OCI-LY3 (cell line): ENCODE measurements around the gene TACC2.

Experiments
- H2AFZ ChIP-seq: fragments of 200-600, 300-600 bp; shearing (Covaris generic); 2 replicates; pipeline ENCODE4 v1.6.0; 2014; ENCODE audit warnings: antibody characterized with exemption, low read depth, low read length
- H3K27ac ChIP-seq: fragments of 200-600, 300-600 bp; sonication (generic); 2 replicates; pipeline ENCODE4 v1.5.1; 2014; ENCODE audit warnings: mild to moderate bottlenecking, low read length, moderate library complexity, mixed read lengths
- H3K27me3 ChIP-seq: fragments of 200-600, 300-600 bp; sonication (generic); 2 replicates; pipeline ENCODE4 v1.6.1; 2014; ENCODE audit warnings: low read depth, low read length, mixed read lengths
- H3K36me3 ChIP-seq: fragments of 200-600, 300-600 bp; sonication (generic); replicated peaks from 2 replicates; pipeline ENCODE3; 2014; ENCODE audit warnings: low read depth, low read length, mixed read lengths
- H3K4me1 ChIP-seq: fragments of 300-600, 200-600 bp; sonication (generic); 2 replicates; pipeline ENCODE4 v1.6.1; 2014; ENCODE audit warnings: low read length, mixed read lengths
- H3K4me2 ChIP-seq: fragments of 200-600, 300-600 bp; sonication (generic); 2 replicates; pipeline ENCODE4 v1.6.1; 2014; ENCODE audit warnings: low read length, mixed read lengths
- H3K4me3 ChIP-seq: fragments of 300-600, 200-600 bp; sonication (generic); 2 replicates; pipeline ENCODE4 v1.5.1; 2014; ENCODE audit warnings: antibody characterized with exemption, mild to moderate bottlenecking, low read length, moderate library complexity
- H3K79me2 ChIP-seq: fragments of 300-600, 200-600 bp; shearing (Covaris generic); 2 replicates; pipeline ENCODE4 v1.6.1; 2014; ENCODE audit warnings: mild to moderate bottlenecking, low read length, mixed read lengths
- H3K9ac ChIP-seq: fragments of 300-600, 200-600 bp; shearing (Covaris generic); 2 replicates; pipeline ENCODE4 v1.6.0; 2014; ENCODE audit warnings: mild to moderate bottlenecking, low read length, moderate library complexity
- H3K9me3 ChIP-seq: fragments of 200-600, 300-600 bp; shearing (Covaris generic); 2 replicates; pipeline ENCODE4 v1.6.1; 2014; ENCODE audit warnings: low read length, mixed read lengths; ENCODE audit not compliant: insufficient read depth
- H4K20me1 ChIP-seq: fragments of 200-600, 300-600 bp; sonication (generic); 2 replicates; pipeline ENCODE4 v1.6.1; 2016; ENCODE audit warnings: low read length, mixed read lengths; ENCODE audit not compliant: insufficient read depth
- EZH2phosphoT487 ChIP-seq: fragments of 200-600 bp; shearing (Covaris generic); IDR thresholded peaks from 2 replicates; pipeline ENCODE4 v1.6.1; 2018; ENCODE audit warnings: antibody characterized with exemption, mixed run types, low read depth
- TF ChIP-seq, protein P1 (sequence below): fragments of 200-600, 300-600 bp; sonication (generic); IDR thresholded peaks from 2 replicates; pipeline ENCODE4 v1.5.1; 2014; ENCODE audit warnings: antibody characterized with exemption, low read length, low read depth

TACC2 gene

DNA sequence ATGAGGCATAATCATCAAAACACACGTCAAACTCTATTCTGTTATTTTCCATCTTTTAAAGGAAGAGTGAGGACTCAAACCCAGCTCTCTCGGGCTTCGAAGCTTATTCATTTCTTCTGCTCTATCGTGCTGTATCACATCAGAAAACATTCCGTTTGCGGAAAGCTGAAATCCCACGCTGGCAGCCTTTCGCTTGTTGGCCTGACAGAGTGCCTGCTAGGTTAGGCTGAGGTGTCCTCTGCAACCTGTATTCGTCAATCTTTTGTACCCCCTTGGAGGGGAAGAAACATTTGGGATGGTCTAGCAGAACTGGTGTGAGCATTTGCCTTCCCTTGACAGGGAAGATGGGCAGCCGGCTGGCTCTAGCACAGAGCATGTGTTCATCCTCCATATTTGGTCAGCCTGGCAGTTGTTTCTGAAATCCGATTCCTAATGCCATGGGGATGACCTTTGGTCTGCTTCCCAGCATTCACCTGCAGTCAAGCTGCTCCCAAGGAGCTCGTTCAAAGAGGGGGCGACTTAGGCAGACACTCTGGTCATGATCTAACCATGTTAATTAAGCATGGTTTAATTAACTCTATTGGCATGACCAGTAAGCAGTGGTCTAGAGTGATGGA is 55.2 kb downstream of the TACC2 start:
- no peaks in the 10 kb centered on the region for H3K4me1 ChIP-seq
- no peaks in the 10 kb centered on the region for H3K9me3 ChIP-seq
- H3K27me3 ChIP-seq: 0 out of 2 replicates have a peak, but pooled peaks cover 4% of the 10 kb centered on the region
- H3K27ac ChIP-seq: no peak overlapping the region
- H2AFZ ChIP-seq: no peak overlapping the region
- H3K9ac ChIP-seq: no peak overlapping the region
- no peak overlapping the region for H3K4me3 ChIP-seq
- no peaks in the 10 kb centered on the region for H3K79me2 ChIP-seq
- TF ChIP-seq, protein P1, sequence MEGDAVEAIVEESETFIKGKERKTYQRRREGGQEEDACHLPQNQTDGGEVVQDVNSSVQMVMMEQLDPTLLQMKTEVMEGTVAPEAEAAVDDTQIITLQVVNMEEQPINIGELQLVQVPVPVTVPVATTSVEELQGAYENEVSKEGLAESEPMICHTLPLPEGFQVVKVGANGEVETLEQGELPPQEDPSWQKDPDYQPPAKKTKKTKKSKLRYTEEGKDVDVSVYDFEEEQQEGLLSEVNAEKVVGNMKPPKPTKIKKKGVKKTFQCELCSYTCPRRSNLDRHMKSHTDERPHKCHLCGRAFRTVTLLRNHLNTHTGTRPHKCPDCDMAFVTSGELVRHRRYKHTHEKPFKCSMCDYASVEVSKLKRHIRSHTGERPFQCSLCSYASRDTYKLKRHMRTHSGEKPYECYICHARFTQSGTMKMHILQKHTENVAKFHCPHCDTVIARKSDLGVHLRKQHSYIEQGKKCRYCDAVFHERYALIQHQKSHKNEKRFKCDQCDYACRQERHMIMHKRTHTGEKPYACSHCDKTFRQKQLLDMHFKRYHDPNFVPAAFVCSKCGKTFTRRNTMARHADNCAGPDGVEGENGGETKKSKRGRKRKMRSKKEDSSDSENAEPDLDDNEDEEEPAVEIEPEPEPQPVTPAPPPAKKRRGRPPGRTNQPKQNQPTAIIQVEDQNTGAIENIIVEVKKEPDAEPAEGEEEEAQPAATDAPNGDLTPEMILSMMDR: no peak
- no peak for TF ChIP-seq EZH2phosphoT487
- no peaks in the 10 kb centered on the region for H3K36me3 ChIP-seq
- H4K20me1 ChIP-seq: no peaks in the 10 kb centered on the region
- no peak overlapping the region for H3K4me2 ChIP-seq

DNA sequence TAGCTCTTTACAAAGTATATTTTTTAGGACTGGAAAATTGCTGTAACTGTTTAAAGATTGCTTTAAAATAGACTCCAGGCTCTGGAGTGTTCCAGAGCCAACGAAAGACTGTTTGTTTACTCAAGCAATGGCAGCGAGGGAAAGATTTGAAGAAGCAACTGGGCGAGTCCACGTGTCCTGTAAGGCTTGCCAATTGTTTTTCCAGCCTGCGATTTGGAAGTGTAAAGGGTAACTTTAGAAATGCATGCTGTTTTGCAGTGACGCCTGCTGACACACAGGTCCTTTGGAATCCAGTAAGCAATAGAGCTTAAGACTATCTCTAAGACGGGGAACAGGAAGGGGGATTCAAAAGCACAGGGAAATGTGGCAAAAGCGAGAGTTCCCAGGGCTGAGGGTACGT is 55.8 kb downstream of the TACC2 start:
- Histone ChIP-seq H3K9ac (no peak overlapping the region), H3K79me2 (no peaks in the 10 kb centered on the region), H3K4me2 (no peak overlapping the region), H2AFZ (no peak overlapping the region), H4K20me1 (no peaks in the 10 kb centered on the region), H3K4me1 (no peaks in the 10 kb centered on the region), H3K36me3 (no peaks in the 10 kb centered on the region), H3K27ac (no peak overlapping the region), H3K27me3 (0 out of 2 replicates have a peak, but pooled peaks cover 2% of the 10 kb centered on the region), H3K9me3 (no peaks in the 10 kb centered on the region), H3K4me3 (no peak overlapping the region)
- TF ChIP-seq, protein P1: no peak
- TF ChIP-seq EZH2phosphoT487: no peak

DNA sequence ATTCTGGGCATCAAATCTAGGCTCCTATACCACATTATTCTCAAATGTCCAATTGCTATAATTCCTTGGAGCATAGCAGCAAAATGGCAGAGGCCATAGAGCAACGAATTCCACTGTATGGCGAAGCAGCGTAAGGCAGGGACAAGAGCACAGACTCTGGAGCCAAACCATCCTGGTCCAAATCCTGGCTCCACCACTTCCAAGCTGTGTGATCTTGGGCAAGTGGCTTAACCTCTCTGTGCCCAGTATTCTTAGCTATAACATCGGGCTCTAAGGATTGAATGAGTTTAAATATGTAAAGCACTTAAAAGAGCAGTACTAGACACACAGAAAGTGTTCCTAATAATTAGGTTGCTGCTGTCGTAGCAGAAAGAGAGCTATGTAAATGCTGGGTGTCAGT is 56.2 kb downstream of the TACC2 start:
- Histone ChIP-seq H3K27ac (no peak overlapping the region), H2AFZ (no peak overlapping the region), H3K4me3 (no peak overlapping the region), H3K79me2 (no peaks in the 10 kb centered on the region), H3K9me3 (no peaks in the 10 kb centered on the region), H3K4me2 (no peak overlapping the region), H3K27me3 (no peaks in the 10 kb centered on the region), H4K20me1 (no peaks in the 10 kb centered on the region), H3K9ac (no peak overlapping the region), H3K36me3 (no peaks in the 10 kb centered on the region), H3K4me1 (no peaks in the 10 kb centered on the region)
- TF ChIP-seq, protein P1: no peak
- TF ChIP-seq EZH2phosphoT487: no peak

DNA sequence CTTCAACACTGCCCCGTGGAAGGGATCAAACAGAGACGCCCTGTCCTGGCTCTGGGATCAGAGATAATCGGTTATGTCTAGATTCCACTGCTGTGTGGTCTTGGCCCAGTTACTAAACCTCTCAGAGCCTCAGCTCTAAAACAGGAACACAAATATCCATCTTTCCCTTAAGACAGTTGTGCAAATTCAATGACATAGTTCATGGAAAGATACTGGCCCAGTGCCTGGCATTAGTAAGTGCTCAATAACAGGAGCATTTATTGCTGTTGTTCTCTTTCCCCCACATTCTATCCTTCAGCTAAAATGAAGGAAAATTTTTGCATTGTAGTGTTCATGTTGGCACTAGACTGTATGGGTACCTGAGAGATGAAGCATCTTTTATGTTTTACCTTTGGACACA is 58.6 kb downstream of the TACC2 start:
- no peak overlapping the region for H2AFZ ChIP-seq
- no peaks in the 10 kb centered on the region for H3K79me2 ChIP-seq
- TF ChIP-seq, protein P1: no peak
- no peak for TF ChIP-seq EZH2phosphoT487

More for the DNA sequence above, 58.6 kb downstream of the TACC2 start:
- Histone ChIP-seq H3K36me3 (no peaks in the 10 kb centered on the region), H3K4me2 (no peak overlapping the region), H3K4me1 (no peaks in the 10 kb centered on the region), H3K27me3 (no peaks in the 10 kb centered on the region), H3K4me3 (no peak overlapping the region), H3K27ac (no peak overlapping the region), H3K9ac (no peak overlapping the region), H3K9me3 (no peaks in the 10 kb centered on the region), H4K20me1 (no peaks in the 10 kb centered on the region)
